Tibial artery (tissue), 4 donors: ENCODE results near the gene IL1RN.

ENCODE experiments used
- DNase-seq, 2 donors: peaks; one replicate each; pipeline ENCODE4 v3.0.0-alpha.2; 2019
- H3K27ac ChIP-seq, 2 donors: fragments of 200-600 bp; sonication (generic) in 1 of 2; 1 replicate in 1 of 2; 2 replicates in 1 of 2; pipeline ENCODE4 v1.5.1; 2018 to 2019; ENCODE audit warnings: mild to moderate bottlenecking in 1 of 2
- H3K27me3 ChIP-seq, 2 donors: fragments of 200-600 bp; sonication (generic) in 1 of 2; one replicate each; pipeline versions ENCODE4 v1.5.1 to v1.6.0; 2016 to 2019
- H3K36me3 ChIP-seq, 3 donors: fragments of 200-600 bp; sonication (generic) in 2 of 3; one replicate each; pipeline ENCODE4 v1.5.1; 2016 to 2019; ENCODE audit warnings: mild to moderate bottlenecking in 2 of 3
- H3K4me1 ChIP-seq, 4 donors: fragments of 200-600 bp; sonication (generic) in 2 of 4; 1 replicate in 3 of 4; 2 replicates in 1 of 4; pipeline ENCODE4 v1.5.1; 2016 to 2019
- H3K4me3 ChIP-seq, 2 donors: fragments of 200-600 bp; sonication (generic) in 1 of 2; 1 replicate in 1 of 2; 2 replicates in 1 of 2; pipeline ENCODE4 v1.5.1; 2018 to 2019; ENCODE audit warnings: mild to moderate bottlenecking in 2 of 2
- H3K9me3 ChIP-seq, 3 donors: fragments of 200-600 bp; sonication (generic) in 1 of 3; one replicate each; pipeline ENCODE4 v1.5.1; 2016 to 2019
- CTCF ChIP-seq, 2 experiments: fragments of 200-600 bp in 1 of 2; fragments of 450-650 bp in 1 of 2; IDR thresholded peaks; one replicate each; pipeline ENCODE4 v1.5.1; 2017 to 2019; ENCODE audit warnings: antibody characterized with exemption in 2 of 2, mild to moderate bottlenecking in 1 of 2, moderate library complexity in 1 of 2
- intact Hi-C: fragments of 100-400 bp; cut with DNase I; formaldehyde crosslinking; loops from one replicate; pipeline ENCODE4 v1.15.0; 2023; ENCODE audit warnings: low total_unique reads

Gene IL1RN

GRCh38 chr2:113081488-113082210, 45.7 kb upstream of the IL1RN start:
- Histone ChIP-seq H3K4me1 (no peaks in the 10 kb centered on the region), H3K27me3 (peaks cover 0 to 9% of the 10 kb centered on the region in 2 donors), H3K36me3 (no peaks in the 10 kb centered on the region), H3K9me3 (no peaks in the 10 kb centered on the region), H3K4me3 (no peak overlapping the region), H3K27ac (no peak overlapping the region)
- no peak for DNase-seq
- no peak for TF ChIP-seq CTCF (IDR thresholded peaks at IDR 0.05)
- intact Hi-C loops: no loop called here

GRCh38 chr2:113083296-113083695, 44.1 kb upstream of the IL1RN start:
- Histone ChIP-seq H3K4me1 (no peaks in the 10 kb centered on the region), H3K27ac (no peak overlapping the region), H3K36me3 (no peaks in the 10 kb centered on the region), H3K27me3 (peaks cover 0 to 9% of the 10 kb centered on the region in 2 donors), H3K9me3 (no peaks in the 10 kb centered on the region), H3K4me3 (no peak overlapping the region)
- intact Hi-C loops: no loop called here
- TF ChIP-seq CTCF (IDR thresholded peaks at IDR 0.05): no peak
- DNase-seq: no peak

GRCh38 chr2:113084249-113085000, 43.0 kb upstream of the IL1RN start:
- Histone ChIP-seq H3K27me3 (peaks cover 0 to 9% of the 10 kb centered on the region in 2 donors), H3K36me3 (no peaks in the 10 kb centered on the region), H3K27ac (no peak overlapping the region), H3K9me3 (no peaks in the 10 kb centered on the region), H3K4me1 (no peaks in the 10 kb centered on the region), H3K4me3 (no peak overlapping the region)
- DNase-seq: no peak
- no peak for TF ChIP-seq CTCF (IDR thresholded peaks at IDR 0.05)
- intact Hi-C loops: no loop called here

GRCh38 chr2:113085542-113085941, 41.9 kb upstream of the IL1RN start:
- no peaks in the 10 kb centered on the region for H3K36me3 ChIP-seq
- H3K27ac ChIP-seq: no peak overlapping the region
- TF ChIP-seq CTCF (IDR thresholded peaks at IDR 0.05): no peak
- H3K4me3 ChIP-seq: no peak overlapping the region
- no peak for DNase-seq
- H3K27me3 ChIP-seq: peaks cover 0 to 5% of the 10 kb centered on the region in 2 donors
- no peaks in the 10 kb centered on the region for H3K4me1 ChIP-seq
- intact Hi-C loops: no loop called here
- H3K9me3 ChIP-seq: no peaks in the 10 kb centered on the region

GRCh38 chr2:113088213-113088992, 39.0 kb upstream of the IL1RN start:
- no peak for TF ChIP-seq CTCF (IDR thresholded peaks at IDR 0.05)
- intact Hi-C loops: no loop called here
- no peaks in the 10 kb centered on the region for H3K4me1 ChIP-seq
- H3K27ac ChIP-seq: no peak overlapping the region
- H3K36me3 ChIP-seq: no peaks in the 10 kb centered on the region
- DNase-seq: no peak
- H3K4me3 ChIP-seq: no peak overlapping the region
- no peaks in the 10 kb centered on the region for H3K27me3 ChIP-seq
- H3K9me3 ChIP-seq: no peaks in the 10 kb centered on the region
